PC-3 (cell line): Measurements from ENCODE around the gene RHOH.

Source experiments
- EZH2 ChIP-seq: fragments of 300-600 bp; sonication (generic); IDR thresholded peaks from one replicate; pipeline ENCODE4 v1.6.1; 2017; ENCODE audit warnings: antibody characterized with exemption, mild to moderate bottlenecking, low read length; ENCODE audit not compliant: unreplicated experiment
- EZH2phosphoT487 ChIP-seq: fragments of 300-600 bp; sonication (generic); IDR thresholded peaks from 2 replicates; pipeline ENCODE4 v1.6.1; 2018; ENCODE audit warnings: mild to moderate bottlenecking, antibody characterized with exemption, low read length, borderline replicate concordance
- TF ChIP-seq, protein P1 (sequence below): fragments of 300-600 bp; sonication (generic); conservative IDR thresholded peaks from 2 replicates; pipeline ENCODE4 v1.5.1; 2017; ENCODE audit warnings: antibody characterized with exemption, low read depth, mild to moderate bottlenecking, low read length

DNA sequence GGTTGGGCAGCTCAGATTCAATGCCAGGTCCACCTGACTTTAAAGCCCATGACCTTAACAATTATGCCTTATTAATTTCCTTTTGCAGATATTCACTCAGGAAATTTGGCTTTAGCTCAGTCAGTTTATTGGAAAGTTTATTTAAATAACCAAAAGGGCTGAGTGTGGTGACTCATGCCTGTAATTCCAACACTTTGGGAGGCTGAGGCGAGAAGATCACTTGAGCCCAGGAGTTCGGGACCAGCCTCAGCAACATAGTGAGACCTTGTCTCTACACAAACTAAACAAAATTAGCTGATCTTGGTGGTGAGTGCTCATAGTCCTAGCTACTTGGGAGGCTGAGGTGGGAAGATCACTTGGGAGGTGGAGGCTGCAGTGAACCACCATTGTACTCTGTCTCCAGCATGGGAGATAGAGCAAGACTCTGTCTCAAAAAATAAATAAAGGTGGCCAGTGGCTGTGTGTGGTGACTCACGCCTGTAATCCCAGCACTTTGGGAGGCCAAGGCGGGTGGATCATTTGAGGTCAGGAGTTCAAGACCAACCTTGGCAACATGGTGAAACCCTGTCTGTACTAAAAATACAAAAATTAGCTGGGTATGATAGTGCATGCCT, 43.3 kb downstream of the RHOH start:
- TF ChIP-seq, protein P1, sequence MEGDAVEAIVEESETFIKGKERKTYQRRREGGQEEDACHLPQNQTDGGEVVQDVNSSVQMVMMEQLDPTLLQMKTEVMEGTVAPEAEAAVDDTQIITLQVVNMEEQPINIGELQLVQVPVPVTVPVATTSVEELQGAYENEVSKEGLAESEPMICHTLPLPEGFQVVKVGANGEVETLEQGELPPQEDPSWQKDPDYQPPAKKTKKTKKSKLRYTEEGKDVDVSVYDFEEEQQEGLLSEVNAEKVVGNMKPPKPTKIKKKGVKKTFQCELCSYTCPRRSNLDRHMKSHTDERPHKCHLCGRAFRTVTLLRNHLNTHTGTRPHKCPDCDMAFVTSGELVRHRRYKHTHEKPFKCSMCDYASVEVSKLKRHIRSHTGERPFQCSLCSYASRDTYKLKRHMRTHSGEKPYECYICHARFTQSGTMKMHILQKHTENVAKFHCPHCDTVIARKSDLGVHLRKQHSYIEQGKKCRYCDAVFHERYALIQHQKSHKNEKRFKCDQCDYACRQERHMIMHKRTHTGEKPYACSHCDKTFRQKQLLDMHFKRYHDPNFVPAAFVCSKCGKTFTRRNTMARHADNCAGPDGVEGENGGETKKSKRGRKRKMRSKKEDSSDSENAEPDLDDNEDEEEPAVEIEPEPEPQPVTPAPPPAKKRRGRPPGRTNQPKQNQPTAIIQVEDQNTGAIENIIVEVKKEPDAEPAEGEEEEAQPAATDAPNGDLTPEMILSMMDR = no peak
- TF ChIP-seq EZH2 = no peak
- no peak for TF ChIP-seq EZH2phosphoT487
